Stomach smooth muscle (tissue), 2 donors: ENCODE measurements around the gene CAMK2A.

ENCODE experiments used
- H3K27ac ChIP-seq: one replicate; pipeline ENCODE4 v1.7.0; 2013; ENCODE audit warnings: mild to moderate bottlenecking, low read length, inconsistent platforms
- H3K27me3 ChIP-seq, 2 donors: one replicate each; pipeline ENCODE4 v1.7.0; 2013; ENCODE audit warnings: low read length in 2 of 2; ENCODE audit not compliant: insufficient read depth in 2 of 2, control insufficient read depth in 1 of 2
- H3K36me3 ChIP-seq, 2 donors: one replicate each; pipeline ENCODE4 v1.7.0; 2013; ENCODE audit warnings: low read length in 2 of 2; ENCODE audit not compliant: control insufficient read depth in 2 of 2, insufficient read depth in 2 of 2
- H3K4me1 ChIP-seq: one replicate; pipeline ENCODE4 v1.7.0; 2013; ENCODE audit warnings: low read length; ENCODE audit not compliant: control insufficient read depth, insufficient read depth
- H3K4me3 ChIP-seq, 2 donors: one replicate each; pipeline ENCODE4 v1.7.0; 2013; ENCODE audit warnings: low read length in 2 of 2
- H3K9ac ChIP-seq, 2 donors: one replicate each; pipeline ENCODE4 v1.7.0; 2013; ENCODE audit warnings: low read length in 2 of 2, mild to moderate bottlenecking in 1 of 2
- H3K9me3 ChIP-seq, 2 donors: one replicate each; pipeline ENCODE4 v1.7.0; 2013; ENCODE audit warnings: low read length in 2 of 2; ENCODE audit not compliant: control insufficient read depth in 2 of 2
- donor health status: healthy.
- donor health status: Pancreatic carcinoma.

Gene CAMK2A

GRCh38 chr5:150219142-150219541, 70.4 kb downstream of the CAMK2A start:
- H3K9ac ChIP-seq, result no peak overlapping the region
- H3K9me3 ChIP-seq, result no peaks in the 10 kb centered on the region
- peaks cover 6% of the 10 kb centered on the region for H3K4me1 ChIP-seq
- H3K27me3 ChIP-seq, result peaks cover 0 to 4% of the 10 kb centered on the region in 2 donors
- H3K4me3 ChIP-seq, result no peak overlapping the region
- no peak overlapping the region for H3K27ac ChIP-seq
- H3K36me3 ChIP-seq, result no peaks in the 10 kb centered on the region

- no peaks in the 10 kb centered on the region for H3K36me3 ChIP-seq
- H3K4me1 ChIP-seq, result peaks cover 6% of the 10 kb centered on the region
- no peaks in the 10 kb centered on the region for H3K9me3 ChIP-seq
- H3K27ac ChIP-seq, result no peak overlapping the region
- no peak overlapping the region for H3K4me3 ChIP-seq
- H3K9ac ChIP-seq, result no peak overlapping the region
- H3K27me3 ChIP-seq, result peaks cover 0 to 4% of the 10 kb centered on the region in 2 donors
Measured at GRCh38 chr5:150218693-150219035, 70.9 kb downstream of the CAMK2A start.

- Histone ChIP-seq H3K9me3 (no peaks in the 10 kb centered on the region), H3K4me1 (peaks cover 6% of the 10 kb centered on the region), H3K4me3 (no peak overlapping the region), H3K9ac (no peak overlapping the region), H3K36me3 (no peaks in the 10 kb centered on the region), H3K27me3 (peaks cover 0 to 4% of the 10 kb centered on the region in 2 donors), H3K27ac (no peak overlapping the region)
Measured at GRCh38 chr5:150217873-150218692, 71.5 kb downstream of the CAMK2A start.

GRCh38 chr5:150217038-150217437, 72.5 kb downstream of the CAMK2A start:
- H3K9me3 ChIP-seq, result no peaks in the 10 kb centered on the region
- H3K9ac ChIP-seq, result no peak overlapping the region
- H3K4me1 ChIP-seq, result peaks cover 6% of the 10 kb centered on the region

GRCh38 chr5:150215979-150216944, 73.3 kb downstream of the CAMK2A start:
- no peaks in the 10 kb centered on the region for H3K9me3 ChIP-seq
- no peak overlapping the region for H3K27ac ChIP-seq
- peaks cover 6% of the 10 kb centered on the region for H3K4me1 ChIP-seq
- peaks cover 0 to 4% of the 10 kb centered on the region in 2 donors for H3K27me3 ChIP-seq
- H3K9ac ChIP-seq, result no peak overlapping the region
- H3K4me3 ChIP-seq, result no peak overlapping the region
- no peaks in the 10 kb centered on the region for H3K36me3 ChIP-seq

More at GRCh38 chr5:150217038-150217437, 72.5 kb downstream of the CAMK2A start:
- H3K4me3 ChIP-seq, result no peak overlapping the region
- H3K27me3 ChIP-seq, result peaks cover 0 to 4% of the 10 kb centered on the region in 2 donors
- no peaks in the 10 kb centered on the region for H3K36me3 ChIP-seq
- H3K27ac ChIP-seq, result no peak overlapping the region

- Histone ChIP-seq H3K9ac (no peak overlapping the region), H3K27ac (no peak overlapping the region), H3K4me1 (peaks cover 6% of the 10 kb centered on the region), H3K4me3 (no peak overlapping the region), H3K36me3 (no peaks in the 10 kb centered on the region), H3K27me3 (peaks cover 0 to 6% of the 10 kb centered on the region in 2 donors), H3K9me3 (no peaks in the 10 kb centered on the region)
Measured at GRCh38 chr5:150214289-150214688, 75.3 kb downstream of the CAMK2A start.

- no peak overlapping the region for H3K4me3 ChIP-seq
- no peaks in the 10 kb centered on the region for H3K36me3 ChIP-seq
- no peaks in the 10 kb centered on the region for H3K9me3 ChIP-seq
- H3K9ac ChIP-seq, result no peak overlapping the region
- H3K4me1 ChIP-seq, result peaks cover 6% of the 10 kb centered on the region
- H3K27ac ChIP-seq, result no peak overlapping the region
- peaks cover 0 to 6% of the 10 kb centered on the region in 2 donors for H3K27me3 ChIP-seq
Measured at GRCh38 chr5:150213530-150213929, 76.0 kb downstream of the CAMK2A start.

- H3K36me3 ChIP-seq, result no peaks in the 10 kb centered on the region
- H3K4me3 ChIP-seq, result no peak overlapping the region
- H3K9ac ChIP-seq, result no peak overlapping the region
- no peaks in the 10 kb centered on the region for H3K9me3 ChIP-seq
- peaks cover 3% of the 10 kb centered on the region for H3K4me1 ChIP-seq
- H3K27me3 ChIP-seq, result peaks cover 0 to 2% of the 10 kb centered on the region in 2 donors
- no peak overlapping the region for H3K27ac ChIP-seq
Measured at GRCh38 chr5:150211156-150212030, 78.2 kb downstream of the CAMK2A start.

GRCh38 chr5:150210644-150211043, 78.9 kb downstream of the CAMK2A start:
- no peaks in the 10 kb centered on the region for H3K36me3 ChIP-seq
- no peak overlapping the region for H3K4me3 ChIP-seq
- H3K27ac ChIP-seq, result no peak overlapping the region
- H3K27me3 ChIP-seq, result peaks cover 0 to 2% of the 10 kb centered on the region in 2 donors
- H3K9me3 ChIP-seq, result no peaks in the 10 kb centered on the region
- H3K4me1 ChIP-seq, result peaks cover 3% of the 10 kb centered on the region
- no peak overlapping the region for H3K9ac ChIP-seq

GRCh38 chr5:150209099-150209635, 80.4 kb downstream of the CAMK2A start:
- H3K27me3 ChIP-seq, result peaks cover 0 to 2% of the 10 kb centered on the region in 2 donors

More at GRCh38 chr5:150209099-150209635, 80.4 kb downstream of the CAMK2A start:
- H3K27ac ChIP-seq, result no peak overlapping the region
- no peak overlapping the region for H3K9ac ChIP-seq
- H3K9me3 ChIP-seq, result no peaks in the 10 kb centered on the region
- no peaks in the 10 kb centered on the region for H3K36me3 ChIP-seq
- H3K4me1 ChIP-seq, result peaks cover under 1% of the 10 kb centered on the region
- no peak overlapping the region for H3K4me3 ChIP-seq
